Measurements from ENCODE around the gene PARVB. TPM values are rescaled to one million over a fixed set of nuclear protein-coding genes. Genes with fewer than 3 reads are reported as not detected.

Gene PARVB
- total and polyA plus RNA-seq, 2 donors (not counting 3 experiments of a cell fraction or from before 2014, with no cell fraction given) = 155 to 162 TPM

GRCh38 chr22:44220727-44221680 lies 196.9 kb downstream of the PARVB start:
- CTCF ChIA-PET = no interaction called here

More at GRCh38 chr22:44220727-44221680, 196.9 kb downstream of the PARVB start:
- Histone ChIP-seq H3K27me3 (ENCODE audit: control insufficient read depth in 2 of 2, insufficient read depth in 2 of 2, low read length in 2 of 2) (no peaks in the 10 kb centered on the region), H3K9ac (replicated peaks; ENCODE audit: extremely low read depth, insufficient read depth, low read length) (no peak overlapping the region), H3K4me2 (ENCODE audit: insufficient read depth, low read length) (no peak overlapping the region), H3K79me2 (ENCODE audit: control insufficient read depth, insufficient read depth, low read length) (no peaks in the 10 kb centered on the region), H3K27ac (ENCODE audit: insufficient read depth, low read depth, low read length) (no peak overlapping the region), H3K9me1 (replicated peaks; ENCODE audit: control insufficient read depth, extremely low read depth, insufficient read depth, low read length) (no peaks in the 10 kb centered on the region), H3K36me3 (ENCODE audit: control insufficient read depth in 2 of 2, extremely low read depth in 1 of 2, insufficient read depth in 2 of 2, low read length in 2 of 2) (no peaks in the 10 kb centered on the region), H3K4me1 (ENCODE audit: control insufficient read depth, extremely low read depth, insufficient read depth, low read length) (no peaks in the 10 kb centered on the region), H3K9me3 (replicated peaks; ENCODE audit: control insufficient read depth, insufficient read depth, low read length) (no peaks in the 10 kb centered on the region), H3K4me3 (replicated peaks in 1 of 3; ENCODE audit: insufficient read depth in 1 of 3, low read depth in 1 of 3, low read length in 3 of 3) (no peak overlapping the region), H4K20me1 (replicated peaks; ENCODE audit: control insufficient read depth, extremely low read depth, insufficient read depth, low read length) (no peaks in the 10 kb centered on the region), H2AFZ (ENCODE audit: low read depth, low read length) (no peak overlapping the region)
- dilution Hi-C loops (cut with MboI; ENCODE audit: extremely low pct_ligation_motif_present, low sequenced_read_pairs) = no loop called here
- no TSS peak for BruUV-seq (replicated peaks)
- TF ChIP-seq GATA2 (IDR thresholded peaks at IDR 0.05; ENCODE audit: insufficient read depth, insufficient read length, low read depth, low read length) (no peak), FOS (IDR thresholded peaks at IDR 0.05; ENCODE audit: borderline replicate concordance, insufficient read depth, low read length) (no peak), CTCF (IDR thresholded peaks at IDR 0.05; ENCODE audit: extremely low read depth in 1 of 2, insufficient read depth in 1 of 2, low read depth in 1 of 2, low read length in 2 of 2) (no peak), JUN (IDR thresholded peaks at IDR 0.05; ENCODE audit: borderline replicate concordance, insufficient read depth, insufficient read length, low read depth) (no peak), POLR2A (IDR thresholded peaks at IDR 0.05; ENCODE audit: low read depth, low read length) (no peak), MYC (IDR thresholded peaks at IDR 0.05; ENCODE audit: low read depth, low read length) (no peak), POLR2AphosphoS5 (IDR thresholded peaks at IDR 0.05; ENCODE audit: insufficient read depth, low read depth, low read length) (no peak), EZH2 (IDR thresholded peaks at IDR 0.05; ENCODE audit: borderline replicate concordance, low read depth, low read length, severe bottlenecking) (no peak)
- TF ChIP-seq, protein P1, sequence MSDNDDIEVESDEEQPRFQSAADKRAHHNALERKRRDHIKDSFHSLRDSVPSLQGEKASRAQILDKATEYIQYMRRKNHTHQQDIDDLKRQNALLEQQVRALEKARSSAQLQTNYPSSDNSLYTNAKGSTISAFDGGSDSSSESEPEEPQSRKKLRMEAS (IDR thresholded peaks at IDR 0.05; ENCODE audit: insufficient read depth, insufficient read length) = no peak
- POLR2A ChIA-PET = no interaction called here
- FAIRE-seq (no peak), DNase-seq (ENCODE audit: low read depth, low spot score) (no peak)
- intact Hi-C loops (cut with micrococcal nuclease) = no loop called here

Measured in endothelial cell of umbilical vein (primary cell).